Fibroblast of the aortic adventitia (primary cell): ENCODE results near the gene WDR17. TPM values are rescaled to one million over a fixed set of nuclear protein-coding genes. Genes with fewer than 3 reads are reported as not detected.

Experiments used
- DNase-seq: peaks from one replicate; pipeline ENCODE4 v3.0.0-alpha.2; 2010; ENCODE audit warnings: low read depth
- H3K4me3 ChIP-seq: 2 replicates; pipeline ENCODE4 v1.5.1; 2011; ENCODE audit warnings: low read depth, mild to moderate bottlenecking, control low read depth, low read length, moderate library complexity
- total RNA-seq: library from RNA; depleted of rRNA; stranded (reverse); fragments of >200 nt; gene quantifications from 2 replicates; pipeline ENCODE4 v1.2.3, GENCODE V29; 2012; ENCODE audit warnings: low replicate concordance
- TF ChIP-seq, protein P1 (sequence below): IDR thresholded peaks from 2 replicates; pipeline ENCODE4 v1.5.1; 2011; ENCODE audit warnings: mild to moderate bottlenecking, low read length, control low read depth, inconsistent platforms; ENCODE audit not compliant: insufficient read depth

Gene WDR17
- total RNA-seq, 1 donor: 2.6 TPM

DNA sequence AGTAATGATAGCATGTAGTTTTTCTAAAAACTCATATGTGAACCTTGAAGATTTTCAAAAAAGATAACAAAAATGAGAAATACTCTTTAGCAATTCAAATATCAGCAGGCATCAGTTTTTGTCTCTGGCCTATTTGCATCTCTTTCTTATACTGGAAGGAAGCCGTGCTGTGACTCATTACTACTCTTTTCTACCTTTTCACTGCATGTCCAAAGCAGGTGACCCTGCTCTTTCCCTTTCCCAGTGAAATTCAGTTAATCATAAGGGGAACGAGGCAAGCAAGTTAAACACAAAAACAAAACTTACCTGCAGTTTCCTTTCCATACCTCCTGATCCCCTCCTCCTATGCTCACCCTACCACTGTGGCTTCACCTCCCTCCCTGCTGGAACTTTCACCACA lies 120.4 kb downstream of the WDR17 start:
- H3K4me3 ChIP-seq: no peak overlapping the region
- TF ChIP-seq, protein P1, sequence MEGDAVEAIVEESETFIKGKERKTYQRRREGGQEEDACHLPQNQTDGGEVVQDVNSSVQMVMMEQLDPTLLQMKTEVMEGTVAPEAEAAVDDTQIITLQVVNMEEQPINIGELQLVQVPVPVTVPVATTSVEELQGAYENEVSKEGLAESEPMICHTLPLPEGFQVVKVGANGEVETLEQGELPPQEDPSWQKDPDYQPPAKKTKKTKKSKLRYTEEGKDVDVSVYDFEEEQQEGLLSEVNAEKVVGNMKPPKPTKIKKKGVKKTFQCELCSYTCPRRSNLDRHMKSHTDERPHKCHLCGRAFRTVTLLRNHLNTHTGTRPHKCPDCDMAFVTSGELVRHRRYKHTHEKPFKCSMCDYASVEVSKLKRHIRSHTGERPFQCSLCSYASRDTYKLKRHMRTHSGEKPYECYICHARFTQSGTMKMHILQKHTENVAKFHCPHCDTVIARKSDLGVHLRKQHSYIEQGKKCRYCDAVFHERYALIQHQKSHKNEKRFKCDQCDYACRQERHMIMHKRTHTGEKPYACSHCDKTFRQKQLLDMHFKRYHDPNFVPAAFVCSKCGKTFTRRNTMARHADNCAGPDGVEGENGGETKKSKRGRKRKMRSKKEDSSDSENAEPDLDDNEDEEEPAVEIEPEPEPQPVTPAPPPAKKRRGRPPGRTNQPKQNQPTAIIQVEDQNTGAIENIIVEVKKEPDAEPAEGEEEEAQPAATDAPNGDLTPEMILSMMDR: no peak
- DNase-seq: no peak

DNA sequence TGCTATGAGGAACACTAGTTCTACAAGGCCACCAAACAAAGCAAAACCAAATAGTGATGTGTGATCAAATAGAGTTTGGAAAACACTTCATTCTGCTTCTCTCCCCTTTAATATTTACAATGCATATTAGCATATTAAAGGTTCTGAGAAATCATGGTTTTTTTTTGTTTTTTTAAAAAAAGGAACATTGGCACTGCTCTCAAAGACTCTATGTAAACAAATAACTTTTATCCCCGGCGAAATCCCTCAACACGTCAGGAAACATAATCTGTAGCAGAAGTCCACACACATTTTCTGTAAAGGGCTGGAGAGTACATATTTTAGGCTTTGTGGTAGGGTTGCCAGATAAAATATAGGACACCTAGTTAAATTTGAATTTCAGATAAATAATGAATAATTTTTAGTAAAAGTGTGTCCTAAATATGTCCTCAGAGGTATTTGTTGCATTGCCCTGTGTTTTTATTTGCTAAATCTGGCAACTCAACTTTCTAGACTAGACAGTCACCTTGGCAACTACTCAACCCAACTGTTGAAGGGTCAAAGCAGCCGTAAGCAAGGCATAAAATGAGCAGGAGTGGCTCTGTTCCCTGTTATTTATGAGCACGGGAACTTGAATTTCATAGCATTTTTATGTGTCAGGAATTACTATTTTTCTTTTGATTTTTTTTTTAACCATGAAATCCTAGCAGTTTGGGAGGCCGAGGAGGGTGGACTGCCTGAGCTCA lies 121.2 kb downstream of the WDR17 start:
- H3K4me3 ChIP-seq: no peak overlapping the region
- DNase-seq: peak; percentile 11
- TF ChIP-seq, protein P1: no peak

DNA sequence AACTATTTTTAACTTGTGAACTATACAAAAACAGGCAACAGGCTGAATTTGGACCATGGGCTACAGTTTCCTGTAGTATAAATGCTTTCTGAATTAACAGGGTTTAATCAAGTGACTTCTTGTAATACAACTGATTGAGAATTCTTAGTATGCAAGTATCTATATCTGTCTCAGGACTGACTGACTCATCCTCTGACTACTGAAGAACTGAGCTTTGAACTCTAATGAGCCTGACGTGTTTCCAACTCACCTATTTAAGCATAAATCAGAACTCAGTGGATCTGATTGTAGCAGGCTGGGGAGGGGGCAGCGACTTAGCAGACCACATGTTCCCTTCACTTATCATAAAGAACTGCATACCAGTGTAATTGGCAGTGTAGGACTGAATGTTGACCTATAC lies 122.0 kb downstream of the WDR17 start:
- DNase-seq: peak; percentile 2
- H3K4me3 ChIP-seq: no peak overlapping the region
- TF ChIP-seq, protein P1: no peak

DNA sequence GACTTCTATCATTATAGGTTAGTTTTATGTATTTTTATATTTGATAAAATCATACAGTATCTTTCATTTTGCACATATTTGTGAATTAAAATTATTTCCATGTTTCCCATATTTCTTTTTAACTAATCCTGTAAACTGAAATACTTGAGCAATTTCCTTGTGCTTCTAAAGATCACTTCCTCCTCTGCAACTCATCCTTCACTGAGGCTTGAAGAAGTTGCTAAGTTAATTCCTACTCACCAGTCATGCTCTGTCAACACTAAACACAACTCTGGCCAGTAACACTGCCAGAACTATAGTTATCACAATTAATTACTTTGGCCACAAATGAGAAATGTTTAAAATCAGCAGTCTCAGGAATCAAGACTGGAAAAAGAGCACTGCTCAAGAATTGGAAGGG lies 123.0 kb downstream of the WDR17 start:
- TF ChIP-seq, protein P1: no peak
- no peak for DNase-seq
- no peak overlapping the region for H3K4me3 ChIP-seq

DNA sequence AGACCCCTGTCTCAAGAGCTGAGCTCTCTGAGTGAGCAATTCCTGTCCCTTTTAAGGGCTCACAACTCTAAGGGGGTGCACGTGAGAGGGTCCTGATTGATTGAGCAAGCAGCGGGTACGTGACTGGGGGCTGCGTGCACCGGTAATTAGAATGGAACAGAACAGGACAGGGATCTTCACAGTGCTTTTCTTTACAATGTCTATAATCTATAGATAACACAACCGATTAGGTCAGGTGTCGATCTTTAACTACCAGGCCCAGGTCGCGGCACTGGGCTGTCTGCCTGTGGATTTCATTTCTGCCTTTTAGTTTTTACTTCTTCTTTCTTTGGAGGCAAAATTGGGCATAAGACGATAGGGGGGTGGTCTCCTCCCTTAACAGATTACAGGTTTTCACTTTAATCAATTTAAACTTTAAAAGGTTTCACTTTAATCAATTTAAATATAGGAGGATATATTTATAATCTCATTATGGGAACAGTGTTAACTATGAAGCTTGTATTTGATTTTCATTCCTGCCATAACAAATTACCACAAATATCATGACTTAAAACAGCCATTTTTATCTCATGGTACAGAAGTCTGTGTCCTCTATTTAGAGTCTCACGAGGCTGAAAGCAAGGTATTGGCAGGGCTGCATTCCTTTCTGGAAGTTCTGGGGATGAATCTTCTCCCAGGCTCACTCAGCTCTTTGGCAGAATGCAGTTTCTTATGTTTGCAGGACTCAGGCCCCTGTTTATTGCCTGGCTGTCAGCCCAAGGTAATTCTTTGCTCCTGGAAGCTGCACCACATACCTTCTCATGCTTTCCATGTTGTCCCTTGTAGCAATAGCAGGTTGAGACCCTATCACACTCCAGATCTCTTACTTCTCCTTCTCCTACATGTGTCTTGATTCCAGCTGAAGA lies 124.5 kb downstream of the WDR17 start:
- DNase-seq: peak; percentile 16
- TF ChIP-seq, protein P1: no peak
- H3K4me3 ChIP-seq: no peak overlapping the region

DNA sequence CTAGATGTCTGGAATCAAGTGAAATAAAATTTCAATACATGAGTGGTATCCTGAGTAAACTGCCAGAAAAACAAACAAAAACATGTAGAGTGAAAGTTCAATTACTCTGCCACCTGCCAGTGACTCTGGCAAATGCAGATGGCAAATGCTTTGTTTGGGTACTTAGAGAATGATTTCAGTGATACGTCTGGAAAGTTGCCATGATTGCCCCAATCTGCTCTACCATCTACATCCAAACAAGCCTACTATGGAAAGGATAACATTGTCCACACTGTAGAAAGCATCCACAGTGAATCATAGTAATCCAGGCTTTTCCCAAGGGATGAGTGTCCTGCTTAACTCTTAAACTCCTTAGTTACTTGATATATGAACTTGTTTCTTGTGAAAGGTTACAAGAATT lies 126.3 kb downstream of the WDR17 start:
- H3K4me3 ChIP-seq: no peak overlapping the region
- DNase-seq: peak; percentile 32
- TF ChIP-seq, protein P1: no peak
